Mononuclear cell (primary cell): ENCODE measurements around the gene NSUN4. TPM values are rescaled to one million over a fixed set of nuclear protein-coding genes. Genes with fewer than 3 reads are reported as not detected.
A peak's percentile ranks its signal among the peaks of the same experiment; 100 is the strongest.

ENCODE experiments used
- H3K27me3 ChIP-seq: 2 replicates; pipeline ENCODE4 v1.6.0; 2011; ENCODE audit warnings: low read length, control low read depth; ENCODE audit not compliant: insufficient read depth
- H3K4me1 ChIP-seq: 2 replicates; pipeline ENCODE4 v1.5.1; 2011; ENCODE audit warnings: mild to moderate bottlenecking, low read length, control low read depth; ENCODE audit not compliant: insufficient read depth
- H3K4me3 ChIP-seq: 2 replicates; pipeline ENCODE4 v1.5.1; 2011; ENCODE audit warnings: mild to moderate bottlenecking, low read length, moderate library complexity
- H3K9me3 ChIP-seq: 2 replicates; pipeline ENCODE4 v1.5.1; 2011; ENCODE audit warnings: low read depth, mild to moderate bottlenecking, control low read depth, low read length
- total RNA-seq: library from RNA; depleted of rRNA; stranded (reverse); fragments of >200 nt; gene quantifications from one replicate; pipeline ENCODE4 v1.2.3, GENCODE V29; 2012

The NSUN4 gene
- 10.8 TPM for total RNA-seq

DNA sequence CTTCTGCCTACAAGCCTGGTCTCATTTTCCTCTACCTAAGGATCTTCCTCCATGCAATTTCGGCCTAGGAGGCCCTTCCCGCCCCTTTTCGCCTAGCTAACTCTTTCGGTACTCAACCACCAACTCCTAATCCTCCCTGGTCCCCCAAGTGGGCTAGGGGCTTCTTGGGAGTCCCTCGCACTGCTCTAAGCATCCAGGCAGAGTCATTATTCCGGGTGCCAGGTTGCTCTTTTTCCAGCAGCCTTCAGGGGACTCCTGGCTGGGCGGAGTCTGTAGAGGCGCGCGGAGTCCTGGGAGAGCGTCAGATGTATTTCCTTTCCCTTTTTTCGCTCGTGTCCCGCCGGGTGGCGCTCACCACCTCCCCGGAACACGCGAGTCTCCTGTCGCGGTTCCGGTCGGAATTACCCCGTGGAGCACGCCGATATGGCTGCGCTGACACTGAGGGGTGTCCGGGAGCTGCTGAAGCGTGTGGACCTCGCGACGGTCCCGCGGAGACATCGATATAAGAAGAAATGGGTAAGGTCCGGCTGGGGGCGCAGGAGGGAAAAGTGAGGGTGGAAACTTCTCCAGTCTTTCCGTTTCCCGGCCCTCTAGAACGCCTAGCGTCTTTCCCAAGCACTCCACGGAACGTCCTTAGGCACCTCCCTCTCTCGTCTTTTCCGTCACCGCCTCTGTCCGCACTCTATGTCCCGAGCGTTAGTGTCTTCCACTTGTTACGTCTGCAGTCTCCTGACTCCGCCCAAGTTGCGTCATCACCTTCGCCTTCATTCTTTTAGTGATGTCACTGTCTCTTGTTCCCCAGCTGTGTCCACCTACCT lies at the start of gene NSUN4:
TSS of gene NSUN4 (plus strand) at position 404 of the 818 bp plus-strand sequence. CDS start at position 424, 20 bp downstream.
- Histone ChIP-seq H3K9me3 (no peaks in the 10 kb centered on the region), H3K27me3 (no peaks in the 10 kb centered on the region), H3K4me3 (peak within 1 kb of the TSS; percentile 95), H3K4me1 (peaks cover 15% of the 10 kb centered on the region)

GRCh38 chr1:46295306-46295705 lies 45.3 kb upstream of the NSUN4 start:
- Histone ChIP-seq H3K27me3 (no peaks in the 10 kb centered on the region), H3K4me3 (no peak overlapping the region), H3K4me1 (peaks cover 2% of the 10 kb centered on the region), H3K9me3 (no peaks in the 10 kb centered on the region)

- Histone ChIP-seq H3K9me3 (no peaks in the 10 kb centered on the region), H3K4me1 (peaks cover 18% of the 10 kb centered on the region), H3K4me3 (no peak overlapping the region), H3K27me3 (no peaks in the 10 kb centered on the region)
Observed at GRCh38 chr1:46298387-46298786, 42.2 kb upstream of the NSUN4 start.

DNA sequence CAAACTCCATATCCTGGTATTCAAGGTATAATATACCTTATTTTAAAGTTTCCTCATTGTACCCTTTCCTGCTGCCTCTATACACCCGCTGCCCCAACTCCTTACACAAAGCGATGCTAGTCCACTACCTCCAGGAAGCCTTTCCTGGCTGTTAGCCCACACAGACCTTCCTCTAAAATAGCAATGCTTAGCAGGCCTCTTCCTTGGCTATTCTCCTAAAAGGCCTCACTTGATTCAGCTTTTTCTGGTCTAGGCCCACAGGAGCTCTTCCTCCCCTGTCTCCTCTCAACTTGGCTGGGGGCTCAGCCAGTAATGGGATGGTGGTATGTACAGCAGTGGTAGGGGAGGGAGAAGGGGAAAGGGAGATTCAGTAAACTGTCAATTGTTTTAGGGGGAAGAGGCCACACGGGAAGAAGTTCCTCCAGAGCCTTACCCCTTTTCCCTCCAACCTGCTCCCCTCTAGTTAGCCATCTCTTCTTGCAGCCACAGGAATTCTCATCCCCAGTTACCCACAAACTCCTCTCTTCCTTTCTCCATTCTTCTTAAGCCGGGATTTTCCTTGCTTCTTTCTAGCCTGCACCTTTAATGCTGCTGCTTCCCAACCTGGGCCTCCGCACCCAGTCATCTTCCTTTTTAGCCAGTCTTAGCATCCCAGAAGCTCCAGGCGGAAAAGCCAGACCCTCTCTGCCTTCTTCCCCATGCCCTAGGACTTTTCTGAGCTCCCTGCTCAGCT lies 39.8 kb upstream of the NSUN4 start:
- Histone ChIP-seq H3K4me3 (no peak overlapping the region), H3K27me3 (no peaks in the 10 kb centered on the region), H3K9me3 (no peaks in the 10 kb centered on the region), H3K4me1 (peaks cover 33% of the 10 kb centered on the region)

- Histone ChIP-seq H3K4me3 (peak overlapping the region; percentile 80), H3K27me3 (no peaks in the 10 kb centered on the region), H3K9me3 (no peaks in the 10 kb centered on the region)
Observed at GRCh38 chr1:46301406-46301807, 39.2 kb upstream of the NSUN4 start.

DNA sequence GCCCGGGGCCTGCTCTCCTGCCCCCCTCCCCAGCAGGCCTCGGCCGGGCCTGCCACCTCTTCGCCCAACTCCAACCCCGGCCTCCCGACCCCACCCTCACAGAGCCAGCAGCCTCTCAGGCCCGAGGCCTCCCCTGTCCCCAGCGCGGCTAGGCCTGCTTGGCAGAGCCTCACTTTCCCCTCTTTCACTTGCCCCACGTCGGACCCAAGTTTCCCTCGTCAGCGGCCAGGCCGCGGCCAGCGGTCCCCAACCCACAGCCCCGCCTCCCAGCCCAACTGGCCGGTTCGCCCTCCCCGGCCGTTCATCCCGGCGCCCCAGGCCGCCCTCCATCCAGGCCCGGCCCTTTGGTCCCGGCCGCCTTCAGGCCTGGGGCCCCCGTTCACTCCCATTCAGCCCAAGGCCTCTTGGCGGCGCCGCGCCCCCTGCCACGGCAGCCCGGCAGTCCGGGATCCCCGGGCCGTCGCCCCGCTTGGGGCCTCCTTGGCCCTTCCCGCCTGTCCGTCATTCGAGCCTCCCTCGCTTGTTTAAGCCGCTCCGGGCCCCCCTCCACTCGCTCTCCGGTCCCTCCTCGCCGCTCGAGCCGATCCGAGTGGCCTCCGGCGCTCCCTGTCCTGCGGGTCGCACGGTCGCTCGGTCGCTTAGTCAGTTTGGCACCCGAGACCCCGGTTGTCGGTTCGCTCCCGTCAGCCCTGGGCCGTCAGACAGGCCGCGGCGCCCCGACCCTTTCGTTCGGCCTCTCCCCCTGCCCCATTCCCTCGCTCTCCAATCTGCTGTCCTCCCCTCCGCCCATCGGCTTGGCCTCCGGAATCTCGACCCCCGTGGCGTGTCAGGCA lies 38.6 kb upstream of the NSUN4 start:
- no peaks in the 10 kb centered on the region for H3K9me3 ChIP-seq
- peaks cover 41% of the 10 kb centered on the region for H3K4me1 ChIP-seq
- H3K4me3 ChIP-seq, result peak overlapping the region; percentile 80

More at GRCh38 chr1:46301406-46301807, 39.2 kb upstream of the NSUN4 start:
- H3K4me1 ChIP-seq, result peaks cover 34% of the 10 kb centered on the region

DNA sequence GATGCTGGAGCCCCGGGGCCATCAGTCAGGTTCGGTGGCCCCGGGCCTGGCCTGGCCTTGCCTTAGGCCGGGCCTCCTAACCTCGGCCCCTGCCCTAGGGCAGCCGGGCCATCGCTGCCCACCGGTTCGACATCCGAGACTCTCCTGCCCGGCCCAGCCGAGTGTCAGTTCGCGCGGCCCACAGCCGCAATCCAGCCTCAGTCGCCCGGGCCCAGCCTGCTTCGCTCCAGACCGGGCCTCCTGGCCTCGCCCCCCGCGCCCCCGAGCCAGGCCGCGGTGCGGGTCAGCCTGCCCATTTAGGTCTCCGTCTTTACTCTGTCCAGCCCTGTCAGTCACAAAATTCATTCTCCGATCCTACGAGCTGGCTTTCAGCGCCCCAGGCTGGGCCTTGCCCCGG lies 38.0 kb upstream of the NSUN4 start:
- Histone ChIP-seq H3K27me3 (no peaks in the 10 kb centered on the region), H3K4me1 (peaks cover 47% of the 10 kb centered on the region), H3K4me3 (peak overlapping the region; percentile 80), H3K9me3 (no peaks in the 10 kb centered on the region)

More for the DNA sequence above, 38.6 kb upstream of the NSUN4 start:
- H3K27me3 ChIP-seq, result no peaks in the 10 kb centered on the region

GRCh38 chr1:46303038-46303871 lies 37.4 kb upstream of the NSUN4 start, which contains the start of the genes LRRC41 and UQCRH:
Gene LRRC41 (minus strand): TSS chr1:46303616. CDS start chr1:46303322, 294 bp downstream.
Gene UQCRH (plus strand): TSS chr1:46303698. CDS start chr1:46303767, 69 bp downstream.
- Histone ChIP-seq H3K27me3 (no peaks in the 10 kb centered on the region), H3K9me3 (no peaks in the 10 kb centered on the region), H3K4me3 (peak within 1 kb of the TSS; percentile 80), H3K4me1 (peaks cover 53% of the 10 kb centered on the region)

- H3K27me3 ChIP-seq, result no peaks in the 10 kb centered on the region
- no peaks in the 10 kb centered on the region for H3K9me3 ChIP-seq
- peak overlapping the region; percentile 80 for H3K4me3 ChIP-seq
- peaks cover 59% of the 10 kb centered on the region for H3K4me1 ChIP-seq
Observed at GRCh38 chr1:46303872-46304326, 36.7 kb upstream of the NSUN4 start.

- H3K9me3 ChIP-seq, result no peaks in the 10 kb centered on the region
Observed at GRCh38 chr1:46306159-46306530, 34.5 kb upstream of the NSUN4 start.

DNA sequence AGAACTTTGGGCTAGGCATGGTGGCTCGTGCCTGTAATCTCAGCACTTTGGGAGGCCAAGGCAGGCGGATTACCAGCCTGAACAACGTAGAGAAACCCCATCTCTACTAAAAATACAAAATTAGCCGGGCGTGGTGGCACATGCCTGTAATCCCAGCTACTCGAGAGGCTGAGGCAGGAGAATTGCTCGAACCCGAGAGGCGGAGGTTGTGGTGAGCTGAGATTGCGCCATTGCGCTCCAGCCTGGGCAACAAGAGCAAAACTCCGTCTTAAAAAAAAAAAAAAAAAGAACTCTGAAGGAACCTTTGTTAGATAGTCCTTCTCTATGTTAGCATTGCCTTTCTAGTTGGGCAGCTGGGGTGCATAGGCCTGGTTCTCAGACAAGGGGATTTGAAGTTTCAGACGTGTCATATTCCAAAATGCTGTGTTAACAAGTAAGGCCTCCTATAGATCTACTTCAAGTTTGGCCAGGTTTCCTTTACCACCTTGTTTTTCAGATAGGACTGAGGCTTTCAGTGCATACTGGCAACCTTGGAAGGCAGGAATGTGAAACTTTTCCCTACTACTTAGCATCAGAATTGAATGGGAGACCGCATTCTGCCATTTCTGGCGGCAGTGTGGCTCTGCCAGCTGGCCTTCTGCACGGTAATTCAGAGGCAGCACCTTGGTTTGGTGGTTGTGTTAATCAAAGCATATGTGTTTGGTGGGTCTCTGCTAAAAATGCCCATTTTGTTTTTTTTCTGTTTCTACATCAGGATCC lies 31.0 kb upstream of the NSUN4 start:
- no peaks in the 10 kb centered on the region for H3K27me3 ChIP-seq
- H3K9me3 ChIP-seq, result no peaks in the 10 kb centered on the region
- H3K4me1 ChIP-seq, result peaks cover 46% of the 10 kb centered on the region
- no peak overlapping the region for H3K4me3 ChIP-seq

More at GRCh38 chr1:46306159-46306530, 34.5 kb upstream of the NSUN4 start:
- no peaks in the 10 kb centered on the region for H3K27me3 ChIP-seq
- peaks cover 62% of the 10 kb centered on the region for H3K4me1 ChIP-seq
- no peak overlapping the region for H3K4me3 ChIP-seq

GRCh38 chr1:46310321-46310720 lies 30.3 kb upstream of the NSUN4 start:
- no peaks in the 10 kb centered on the region for H3K27me3 ChIP-seq
- H3K9me3 ChIP-seq, result no peaks in the 10 kb centered on the region
- no peak overlapping the region for H3K4me3 ChIP-seq
- H3K4me1 ChIP-seq, result peaks cover 39% of the 10 kb centered on the region

- Histone ChIP-seq H3K4me1 (no peaks in the 10 kb centered on the region), H3K4me3 (no peak overlapping the region), H3K27me3 (no peaks in the 10 kb centered on the region), H3K9me3 (no peaks in the 10 kb centered on the region)
Observed at GRCh38 chr1:46315669-46316403, 24.8 kb upstream of the NSUN4 start.
